Stimulated activated CD8-positive, alpha-beta memory T cell treated with anti-CD3 and anti-CD28 coated beads, Interleukin-12 subunit alpha, Interleukin-12 subunit beta, amount 100 ng/mL, for 4 hours (primary cell): Measurements from ENCODE around the gene FAM241B.

ENCODE experiments used
- DNase-seq: peaks from one replicate; pipeline ENCODE4 v3.0.0-alpha.2; 2020; ENCODE audit warnings: low read depth

Gene FAM241B

GRCh38 chr10:69629897-69630650 lies at the start of gene FAM241B:
Gene FAM241B (plus strand): TSS chr10:69630247. CDS start chr10:69631744, 1,497 bp downstream.
- peak; percentile 45 for DNase-seq

GRCh38 chr10:69580435-69580834 lies 49.6 kb upstream of the FAM241B start:
- DNase-seq, result no peak

GRCh38 chr10:69583106-69583505 lies 46.9 kb upstream of the FAM241B start:
- no peak for DNase-seq

- DNase-seq, result no peak
These were observed 45.4 kb upstream of the FAM241B start for GRCh38 chr10:69584624-69585023.

- DNase-seq, result no peak
These were observed 41.7 kb upstream of the FAM241B start for GRCh38 chr10:69588358-69588757.

- DNase-seq, result no peak
These were observed 29.2 kb upstream of the FAM241B start for GRCh38 chr10:69600761-69601330.

GRCh38 chr10:69609077-69609476 lies 21.0 kb upstream of the FAM241B start:
- DNase-seq, result no peak

- DNase-seq, result no peak
These were observed 17.3 kb upstream of the FAM241B start for GRCh38 chr10:69612760-69613159.

- DNase-seq, result no peak
These were observed 15.9 kb upstream of the FAM241B start for GRCh38 chr10:69614130-69614529.

GRCh38 chr10:69616358-69616757 lies 13.7 kb upstream of the FAM241B start:
- DNase-seq, result no peak

- no peak for DNase-seq
These were observed 11.3 kb upstream of the FAM241B start for GRCh38 chr10:69618746-69619145.

GRCh38 chr10:69619626-69620025 lies 10.4 kb upstream of the FAM241B start:
- no peak for DNase-seq

- no peak for DNase-seq
These were observed 9.4 kb upstream of the FAM241B start for GRCh38 chr10:69620625-69621024.

- DNase-seq, result no peak
These were observed 5.7 kb upstream of the FAM241B start for GRCh38 chr10:69624245-69624786.

- no peak for DNase-seq
These were observed 3.2 kb upstream of the FAM241B start for GRCh38 chr10:69626826-69627225.

GRCh38 chr10:69628891-69629290 lies 1.2 kb upstream of the FAM241B start:
- no peak for DNase-seq

GRCh38 chr10:69629519-69629896 lies 539 bp upstream of the FAM241B start:
- DNase-seq, result no peak

GRCh38 chr10:69630651-69631400 lies 779 bp downstream of the FAM241B start:
- DNase-seq, result no peak

- DNase-seq, result no peak
These were observed 1.5 kb downstream of the FAM241B start for GRCh38 chr10:69631566-69631965.

- DNase-seq, result no peak
These were observed 2.6 kb downstream of the FAM241B start for GRCh38 chr10:69632516-69633199.

GRCh38 chr10:69633673-69634635 lies 3.9 kb downstream of the FAM241B start:
- DNase-seq, result no peak
